ENCODE measurements around the gene CYP17A1.
"Not testable (repeated sequence)": the region's sequence is repeated elsewhere in the genome, so short reads cannot be mapped to it uniquely, and the experiment has no call there.

CYP17A1 gene

DNA sequence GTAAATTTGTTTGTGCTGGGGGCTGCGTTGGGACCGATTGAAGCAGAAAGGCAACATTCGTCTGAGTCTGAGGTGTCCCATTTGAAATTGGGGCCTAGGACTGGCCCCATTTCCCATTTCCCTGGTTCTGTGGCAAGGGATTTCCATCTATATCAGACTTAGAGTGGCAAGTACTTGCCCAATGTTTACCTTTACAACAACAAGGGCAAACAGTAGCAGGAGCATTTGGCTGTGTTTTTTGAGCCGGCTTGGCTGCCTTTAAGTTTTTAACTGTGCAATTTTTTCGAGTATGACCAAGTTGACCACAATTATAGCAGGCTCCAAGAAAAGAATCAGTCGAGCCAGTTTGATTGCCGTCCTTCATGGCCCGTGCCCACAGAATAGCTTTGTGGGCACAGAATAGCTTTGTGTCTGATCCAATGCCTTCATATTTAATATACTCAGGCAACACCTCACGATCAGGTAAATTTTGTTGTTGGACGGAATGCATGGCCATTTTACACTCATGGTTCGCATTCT lies 4.7 kb upstream of the CYP17A1 start:
- TF ChIP-seq, protein P1, sequence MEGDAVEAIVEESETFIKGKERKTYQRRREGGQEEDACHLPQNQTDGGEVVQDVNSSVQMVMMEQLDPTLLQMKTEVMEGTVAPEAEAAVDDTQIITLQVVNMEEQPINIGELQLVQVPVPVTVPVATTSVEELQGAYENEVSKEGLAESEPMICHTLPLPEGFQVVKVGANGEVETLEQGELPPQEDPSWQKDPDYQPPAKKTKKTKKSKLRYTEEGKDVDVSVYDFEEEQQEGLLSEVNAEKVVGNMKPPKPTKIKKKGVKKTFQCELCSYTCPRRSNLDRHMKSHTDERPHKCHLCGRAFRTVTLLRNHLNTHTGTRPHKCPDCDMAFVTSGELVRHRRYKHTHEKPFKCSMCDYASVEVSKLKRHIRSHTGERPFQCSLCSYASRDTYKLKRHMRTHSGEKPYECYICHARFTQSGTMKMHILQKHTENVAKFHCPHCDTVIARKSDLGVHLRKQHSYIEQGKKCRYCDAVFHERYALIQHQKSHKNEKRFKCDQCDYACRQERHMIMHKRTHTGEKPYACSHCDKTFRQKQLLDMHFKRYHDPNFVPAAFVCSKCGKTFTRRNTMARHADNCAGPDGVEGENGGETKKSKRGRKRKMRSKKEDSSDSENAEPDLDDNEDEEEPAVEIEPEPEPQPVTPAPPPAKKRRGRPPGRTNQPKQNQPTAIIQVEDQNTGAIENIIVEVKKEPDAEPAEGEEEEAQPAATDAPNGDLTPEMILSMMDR (IDR thresholded peaks at IDR 0.05; ENCODE audit: low read depth, low read length), result no peak
- DNase-seq, result no peak
- Histone ChIP-seq H3K36me3 (no peaks in the 10 kb centered on the region), H3K27me3 (no peaks in the 10 kb centered on the region), H3K9me3 (no peaks in the 10 kb centered on the region; the same call in 1 of the 2 replicates), H3K4me1 (no peaks in the 10 kb centered on the region), H3K4me3 (ENCODE audit: low read depth, low read length) (no peak overlapping the region)

DNA sequence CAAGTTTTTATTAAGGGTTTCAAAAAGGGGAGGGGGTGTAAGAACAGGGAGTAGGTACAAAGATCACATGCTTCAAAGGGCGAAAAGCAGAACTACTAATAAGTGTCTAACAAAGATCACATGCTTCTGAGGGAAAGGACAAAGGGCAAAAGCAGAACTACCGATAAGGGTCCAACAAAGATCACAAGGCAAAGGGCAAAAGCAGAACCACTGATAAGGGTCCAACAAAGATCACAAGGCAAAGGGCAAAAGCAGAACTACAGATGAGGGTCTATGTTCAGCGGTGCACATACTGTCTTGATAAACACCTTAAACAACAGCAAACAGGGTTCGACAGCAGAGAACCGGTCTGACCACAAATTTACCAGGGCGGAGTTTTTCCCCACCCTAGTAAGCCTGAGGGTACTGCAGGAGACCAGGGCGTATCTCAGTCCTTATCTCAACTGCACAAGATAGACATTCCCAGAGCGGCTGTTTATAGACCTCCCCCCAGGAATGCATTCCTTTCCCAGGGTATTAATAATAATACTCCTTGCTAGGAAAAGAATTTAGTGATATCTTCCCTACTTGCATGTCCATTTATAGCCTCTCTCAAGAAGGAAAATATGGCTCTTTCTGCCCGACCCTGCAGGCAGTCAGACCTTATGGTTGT lies 1.2 kb upstream of the CYP17A1 start:
- not testable (repeated sequence) for DNase-seq; H3K9me3 ChIP-seq; H3K27me3 ChIP-seq; H3K36me3 ChIP-seq; H3K4me3 ChIP-seq (ENCODE audit: low read depth, low read length); H3K4me1 ChIP-seq

DNA sequence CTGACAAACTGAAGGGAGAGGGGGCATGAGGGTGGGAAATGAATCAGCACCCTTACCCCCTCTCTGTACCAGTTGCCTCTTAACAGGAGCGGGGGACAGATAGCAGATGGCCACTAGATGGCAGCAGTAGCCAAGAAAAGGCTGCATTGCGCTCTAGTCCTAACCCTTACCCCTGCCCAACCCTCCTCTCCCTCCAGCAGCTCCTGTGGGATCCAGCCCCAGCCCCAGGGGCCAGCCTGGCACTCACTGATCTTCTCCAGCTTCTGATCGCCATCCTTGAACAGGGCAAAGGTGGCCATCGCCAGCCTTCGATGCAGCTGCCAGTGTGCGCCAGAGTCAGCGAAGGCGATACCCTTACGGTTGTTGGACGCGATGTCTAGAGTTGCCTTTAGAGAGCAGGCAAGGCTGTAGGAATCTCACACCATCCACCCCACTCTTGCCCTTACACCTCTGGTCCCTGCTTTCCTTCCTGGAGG lies 2.2 kb downstream of the CYP17A1 start:
- TF ChIP-seq, protein P1 (IDR thresholded peaks at IDR 0.05; ENCODE audit: low read depth, low read length), result peak; percentile 89
- Histone ChIP-seq H3K4me3 (ENCODE audit: low read depth, low read length) (no peak overlapping the region), H3K27me3 (no peaks in the 10 kb centered on the region), H3K36me3 (no peaks in the 10 kb centered on the region), H3K4me1 (no peaks in the 10 kb centered on the region), H3K9me3 (no peaks in the 10 kb centered on the region; the same call in 1 of the 2 replicates)
- DNase-seq, result peak; percentile 82

DNA sequence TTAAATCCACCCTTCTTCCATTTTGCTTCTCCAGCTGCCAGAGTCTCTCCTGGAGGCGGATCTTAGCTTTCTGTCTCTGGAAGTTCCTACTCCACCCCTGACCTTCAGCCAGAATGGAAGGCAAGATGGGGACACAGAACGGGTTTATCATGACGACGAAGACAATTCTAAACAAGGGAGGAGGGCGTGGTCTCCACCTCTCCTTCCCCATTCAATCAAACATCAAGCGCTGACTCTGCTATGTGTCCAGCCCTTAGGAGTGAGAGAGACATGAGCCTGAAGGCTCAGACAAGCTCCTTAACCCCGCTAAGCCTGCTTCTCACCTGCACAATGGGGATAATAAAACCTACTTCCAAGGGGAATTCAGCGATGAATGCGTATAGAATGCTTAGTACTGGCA lies 3.1 kb downstream of the CYP17A1 start:
- Histone ChIP-seq H3K36me3 (no peaks in the 10 kb centered on the region), H3K4me1 (no peaks in the 10 kb centered on the region), H3K27me3 (no peaks in the 10 kb centered on the region), H3K4me3 (ENCODE audit: low read depth, low read length) (no peak overlapping the region), H3K9me3 (no peaks in the 10 kb centered on the region; the same call in 1 of the 2 replicates)
- DNase-seq, result no peak
- TF ChIP-seq, protein P1 (IDR thresholded peaks at IDR 0.05; ENCODE audit: low read depth, low read length), result no peak

DNA sequence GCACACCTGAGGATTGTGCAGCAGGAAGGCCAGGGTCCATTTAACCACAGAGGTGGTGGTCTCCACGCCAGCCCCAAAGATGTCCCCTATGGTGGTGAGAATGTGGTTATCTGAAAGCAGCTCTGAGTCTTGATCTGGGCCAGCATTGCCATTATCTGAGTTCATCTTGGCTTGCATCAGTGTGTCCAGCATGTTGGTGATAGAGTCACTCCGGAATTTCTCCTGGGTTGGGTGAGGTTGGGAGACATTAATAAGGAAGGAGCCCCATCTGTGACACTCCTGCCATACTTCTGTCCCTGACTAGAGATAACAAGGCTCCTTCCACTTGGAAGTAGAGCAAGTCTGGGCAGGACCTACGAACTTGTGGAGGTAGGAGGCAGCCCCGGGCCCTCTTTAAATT lies 4.2 kb downstream of the CYP17A1 start:
- Histone ChIP-seq H3K9me3 (no peaks in the 10 kb centered on the region), H3K4me1 (no peaks in the 10 kb centered on the region), H3K36me3 (no peaks in the 10 kb centered on the region), H3K4me3 (ENCODE audit: low read depth, low read length) (no peak overlapping the region), H3K27me3 (no peaks in the 10 kb centered on the region)
- DNase-seq, result no peak
- TF ChIP-seq, protein P1 (IDR thresholded peaks at IDR 0.05; ENCODE audit: low read depth, low read length), result no peak

DNA sequence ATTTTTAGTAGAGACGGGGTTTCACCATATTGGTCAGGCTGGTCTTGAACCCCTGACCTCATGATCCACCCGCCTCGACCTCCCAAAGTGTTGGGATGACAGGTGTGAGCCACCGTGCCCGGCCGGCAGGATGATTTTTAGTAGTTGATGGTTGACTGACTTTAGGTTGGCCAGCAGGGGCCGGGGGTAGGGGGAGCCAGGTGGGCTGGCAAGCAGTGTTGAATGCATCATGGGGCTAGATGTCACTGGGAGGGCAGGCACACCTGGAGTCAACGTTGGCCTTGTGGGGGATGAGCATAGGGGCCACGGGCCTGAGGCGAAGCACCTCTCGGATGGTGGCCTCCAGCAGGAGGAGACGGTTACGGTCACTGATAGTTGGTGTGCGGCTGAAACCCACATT lies 5.0 kb downstream of the CYP17A1 start:
- H3K4me3 ChIP-seq (ENCODE audit: low read depth, low read length), result no peak overlapping the region
- H3K4me1 ChIP-seq, result no peaks in the 10 kb centered on the region
- TF ChIP-seq, protein P1 (IDR thresholded peaks at IDR 0.05; ENCODE audit: low read depth, low read length), result no peak
- no peaks in the 10 kb centered on the region for H3K9me3 ChIP-seq
- DNase-seq, result no peak
- no peaks in the 10 kb centered on the region for H3K36me3 ChIP-seq
- H3K27me3 ChIP-seq, result no peaks in the 10 kb centered on the region
